Measurements from ENCODE around the gene ALOX15.
"Not testable (repeated sequence)": the region's sequence is repeated elsewhere in the genome, so short reads cannot be mapped to it uniquely, and the experiment has no call there.

Gene ALOX15

DNA sequence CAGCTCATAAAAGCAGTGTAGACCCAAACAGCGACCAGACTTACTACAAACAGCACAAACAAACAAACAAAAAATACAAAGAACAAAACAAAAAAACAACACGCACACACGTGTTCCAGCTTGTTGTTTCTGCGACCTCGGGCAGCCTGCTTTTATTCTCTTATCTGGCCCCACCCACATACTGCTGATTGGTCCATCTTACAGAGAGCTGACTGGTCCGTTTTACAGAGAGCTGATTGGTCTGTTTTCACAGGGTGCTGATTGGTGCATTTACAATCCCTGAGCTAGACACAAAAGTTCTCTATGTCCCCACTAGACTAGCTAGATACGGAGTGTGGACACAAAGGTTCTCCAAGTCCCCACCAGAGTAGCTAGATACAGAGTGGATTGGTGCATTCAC is 14.5 kb upstream of the ALOX15 start:
- 97% methylated on average over 4 of the region's 7 CpGs for WGBS (ENCODE audit: insufficient coverage)
- DNase-seq; H3K9me3 ChIP-seq (ENCODE audit: control extremely low read depth in 1 of 5, control insufficient read depth in 4 of 5, insufficient read depth in 2 of 5, low read depth in 1 of 5, low read length in 4 of 5); POLR2A ChIA-PET; H3K36me3 ChIP-seq (ENCODE audit: control insufficient read depth in 4 of 4, insufficient read depth in 4 of 4, low read length in 3 of 4); H3K4me3 ChIP-seq (ENCODE audit: control insufficient read depth in 1 of 7, extremely low read depth in 1 of 7, insufficient read depth in 4 of 7, low read depth in 2 of 7, low read length in 6 of 7); H3K27ac ChIP-seq (ENCODE audit: insufficient read depth in 1 of 2, low read depth in 1 of 2, low read length in 2 of 2, poor library complexity in 1 of 2, severe bottlenecking in 2 of 2); H3K27me3 ChIP-seq (replicated peaks in 2 of 5; ENCODE audit: control insufficient read depth in 4 of 5, insufficient read depth in 5 of 5, low read length in 4 of 5): not testable (repeated sequence)
- CTCF ChIA-PET, result interaction anchor here (1.0 to 1.1 kb wide), 2 partner anchors 19 to 29 kb away, joined by 3 read pairs; no protein-coding TSS in a partner anchor
- peaks cover 0 to 16% (median 11%) of the 10 kb centered on the region in 4 experiments for H3K4me1 ChIP-seq (ENCODE audit: control extremely low read depth in 1 of 4, control insufficient read depth in 4 of 4, insufficient read depth in 4 of 4, low read length in 3 of 4)

DNA sequence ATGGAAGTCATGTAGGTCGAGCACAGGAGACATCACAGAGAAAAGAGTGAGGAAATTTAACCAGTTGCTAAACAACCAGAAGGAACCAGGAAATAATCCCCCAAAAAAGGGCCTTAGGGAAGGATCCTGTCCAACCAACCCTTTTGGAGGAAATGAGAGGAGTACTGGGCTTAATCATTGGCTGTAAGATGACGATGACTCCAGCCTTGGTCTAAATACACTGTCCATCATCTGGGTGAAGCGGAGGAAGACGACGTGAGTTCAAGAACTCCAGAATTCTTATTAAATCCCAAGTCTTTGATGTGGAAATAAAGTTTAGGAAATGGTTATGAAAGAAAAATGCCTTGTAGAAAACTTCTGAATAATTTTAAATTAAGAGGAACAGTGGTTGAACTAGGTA is 11.5 kb upstream of the ALOX15 start:
- H3K27me3 ChIP-seq (replicated peaks in 2 of 5; ENCODE audit: control insufficient read depth in 4 of 5, insufficient read depth in 5 of 5, low read length in 4 of 5), result peaks cover 0 to 3% (median 0%) of the 10 kb centered on the region in 5 experiments
- H3K27ac ChIP-seq (ENCODE audit: insufficient read depth in 1 of 2, low read depth in 1 of 2, low read length in 2 of 2, poor library complexity in 1 of 2, severe bottlenecking in 2 of 2), result no peak overlapping the region
- 100% methylated on average over 5 of the region's 5 CpGs for WGBS (ENCODE audit: insufficient coverage)
- no peak for DNase-seq
- ChIA-PET POLR2A (no interaction called here), CTCF (no interaction called here)
- no peak overlapping the region for H3K4me3 ChIP-seq (ENCODE audit: control insufficient read depth in 1 of 7, extremely low read depth in 1 of 7, insufficient read depth in 4 of 7, low read depth in 2 of 7, low read length in 6 of 7)
- peaks cover 0 to 5% (median 3%) of the 10 kb centered on the region in 4 experiments for H3K4me1 ChIP-seq (ENCODE audit: control extremely low read depth in 1 of 4, control insufficient read depth in 4 of 4, insufficient read depth in 4 of 4, low read length in 3 of 4)
- H3K36me3 ChIP-seq (ENCODE audit: control insufficient read depth in 4 of 4, insufficient read depth in 4 of 4, low read length in 3 of 4), result no peaks in the 10 kb centered on the region
- no peaks in the 10 kb centered on the region for H3K9me3 ChIP-seq (ENCODE audit: control extremely low read depth in 1 of 5, control insufficient read depth in 4 of 5, insufficient read depth in 2 of 5, low read depth in 1 of 5, low read length in 4 of 5)

DNA sequence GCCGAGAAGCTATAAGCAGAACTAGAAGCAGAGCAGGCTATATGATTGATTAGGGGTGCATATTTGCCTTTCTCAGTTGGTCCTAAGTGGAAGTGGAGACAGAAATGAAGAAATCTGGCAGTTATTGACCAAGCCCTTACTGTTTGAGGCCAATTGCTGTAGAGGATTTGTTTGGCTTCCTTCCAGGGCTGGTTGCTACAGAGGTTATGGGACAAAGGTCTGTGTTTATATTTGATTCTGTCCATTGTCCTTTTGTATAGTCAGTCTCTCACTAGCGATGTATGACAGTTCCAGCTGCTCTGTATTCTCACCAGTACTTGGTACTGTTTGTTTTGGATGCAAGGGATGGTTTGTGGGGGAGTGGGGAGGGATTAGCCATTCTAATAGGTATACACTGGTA is 7.3 kb upstream of the ALOX15 start:
- ChIA-PET POLR2A (interaction anchor here (0.6 kb wide), 1 partner anchor 52 kb away, joined by 4 read pairs; no protein-coding TSS in a partner anchor), CTCF (interaction anchor here (1.8 to 2.3 kb wide), 2 partner anchors 9 to 22 kb away, joined by 5 to 8 read pairs; no protein-coding TSS in a partner anchor)
- H3K4me3 ChIP-seq (ENCODE audit: control insufficient read depth in 1 of 7, extremely low read depth in 1 of 7, insufficient read depth in 4 of 7, low read depth in 2 of 7, low read length in 6 of 7), result no peak overlapping the region
- peaks cover 2 to 32% (median 8%) of the 10 kb centered on the region in 5 experiments for H3K27me3 ChIP-seq (replicated peaks in 2 of 5; ENCODE audit: control insufficient read depth in 4 of 5, insufficient read depth in 5 of 5, low read length in 4 of 5)
- no peaks in the 10 kb centered on the region for H3K4me1 ChIP-seq (ENCODE audit: control extremely low read depth in 1 of 4, control insufficient read depth in 4 of 4, insufficient read depth in 4 of 4, low read length in 3 of 4)
- WGBS (ENCODE audit: insufficient coverage), result no CpG with 5 or more reads among the region's 2 CpGs
- no peaks in the 10 kb centered on the region for H3K36me3 ChIP-seq (ENCODE audit: control insufficient read depth in 4 of 4, insufficient read depth in 4 of 4, low read length in 3 of 4)
- DNase-seq, result no peak
- H3K27ac ChIP-seq (ENCODE audit: insufficient read depth in 1 of 2, low read depth in 1 of 2, low read length in 2 of 2, poor library complexity in 1 of 2, severe bottlenecking in 2 of 2), result no peak overlapping the region
- no peaks in the 10 kb centered on the region for H3K9me3 ChIP-seq (ENCODE audit: control extremely low read depth in 1 of 5, control insufficient read depth in 4 of 5, insufficient read depth in 2 of 5, low read depth in 1 of 5, low read length in 4 of 5)

DNA sequence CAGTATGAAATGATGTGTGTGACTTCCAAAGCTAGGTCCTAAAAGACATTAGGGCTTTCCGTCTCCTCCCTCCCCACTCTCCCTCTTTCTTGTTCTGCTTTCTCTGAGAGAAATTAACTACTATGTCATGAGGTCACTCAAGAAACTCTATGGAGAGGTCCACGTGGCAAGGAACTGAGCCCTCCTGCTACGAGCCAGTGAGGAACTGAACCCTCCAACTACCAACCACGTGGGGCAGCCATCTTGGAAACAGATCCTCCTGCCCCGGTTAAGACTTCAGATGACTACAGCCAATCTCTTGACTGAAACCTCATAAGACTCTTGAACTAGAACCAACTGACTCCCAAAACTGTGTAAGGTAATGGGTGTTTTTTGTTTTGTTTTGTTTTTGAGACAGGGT is 4.2 kb upstream of the ALOX15 start:
- DNase-seq, result no peak
- Histone ChIP-seq H3K4me1 (ENCODE audit: control extremely low read depth in 1 of 4, control insufficient read depth in 4 of 4, insufficient read depth in 4 of 4, low read length in 3 of 4) (peaks cover 0 to 13% (median 9%) of the 10 kb centered on the region in 4 experiments), H3K9me3 (ENCODE audit: control extremely low read depth in 1 of 5, control insufficient read depth in 4 of 5, insufficient read depth in 2 of 5, low read depth in 1 of 5, low read length in 4 of 5) (no peaks in the 10 kb centered on the region), H3K36me3 (ENCODE audit: control insufficient read depth in 4 of 4, insufficient read depth in 4 of 4, low read length in 3 of 4) (no peaks in the 10 kb centered on the region), H3K4me3 (ENCODE audit: control insufficient read depth in 1 of 7, extremely low read depth in 1 of 7, insufficient read depth in 4 of 7, low read depth in 2 of 7, low read length in 6 of 7) (no peak overlapping the region), H3K27me3 (replicated peaks in 2 of 5; ENCODE audit: control insufficient read depth in 4 of 5, insufficient read depth in 5 of 5, low read length in 4 of 5) (peaks cover 2 to 63% (median 28%) of the 10 kb centered on the region in 5 experiments), H3K27ac (ENCODE audit: insufficient read depth in 1 of 2, low read depth in 1 of 2, low read length in 2 of 2, poor library complexity in 1 of 2, severe bottlenecking in 2 of 2) (no peak overlapping the region)
- ChIA-PET CTCF (interaction anchor here (0.8 to 1.4 kb wide), 4 partner anchors 9 to 66 kb away, joined by 3 to 4 read pairs (median 3); no protein-coding TSS in a partner anchor), POLR2A (no interaction called here)
- WGBS (ENCODE audit: insufficient coverage), result 80% methylated on average over 2 of the region's 5 CpGs

DNA sequence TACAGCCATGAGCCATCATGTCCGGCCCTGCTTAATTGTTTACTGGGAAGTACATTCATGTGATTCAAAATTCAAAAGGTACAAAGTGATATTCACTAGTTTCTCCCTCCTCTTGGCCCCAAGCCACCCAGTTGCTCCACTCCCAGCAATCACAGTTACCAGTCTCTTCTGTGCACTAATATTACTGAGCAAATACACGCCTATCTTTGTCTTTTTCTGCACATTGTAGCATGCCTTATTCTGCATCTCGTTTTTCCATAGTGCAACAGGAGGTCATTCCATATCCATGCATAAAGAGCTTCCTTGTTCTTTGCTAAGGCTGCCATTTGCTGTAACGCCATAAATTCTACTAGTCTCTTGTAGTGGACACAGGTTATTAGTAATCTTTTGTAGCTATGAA is 2.2 kb upstream of the ALOX15 start:
- H3K27me3 ChIP-seq (replicated peaks in 2 of 5; ENCODE audit: control insufficient read depth in 4 of 5, insufficient read depth in 5 of 5, low read length in 4 of 5), result peaks cover 2 to 71% (median 29%) of the 10 kb centered on the region in 5 experiments
- DNase-seq, result no peak
- POLR2A ChIA-PET, result interaction anchor here (0.6 kb wide), 1 partner anchor 412 kb away, joined by 4 read pairs; no protein-coding TSS in a partner anchor
- peaks cover 0 to 21% (median 17%) of the 10 kb centered on the region in 4 experiments for H3K4me1 ChIP-seq (ENCODE audit: control extremely low read depth in 1 of 4, control insufficient read depth in 4 of 4, insufficient read depth in 4 of 4, low read length in 3 of 4)
- H3K36me3 ChIP-seq (ENCODE audit: control insufficient read depth in 4 of 4, insufficient read depth in 4 of 4, low read length in 3 of 4), result no peaks in the 10 kb centered on the region
- WGBS (ENCODE audit: insufficient coverage), result 91% methylated on average over 4 of the region's 4 CpGs
- H3K9me3 ChIP-seq (ENCODE audit: control extremely low read depth in 1 of 5, control insufficient read depth in 4 of 5, insufficient read depth in 2 of 5, low read depth in 1 of 5, low read length in 4 of 5), result no peaks in the 10 kb centered on the region
- H3K27ac ChIP-seq (ENCODE audit: insufficient read depth in 1 of 2, low read depth in 1 of 2, low read length in 2 of 2, poor library complexity in 1 of 2, severe bottlenecking in 2 of 2), result no peak overlapping the region
- H3K4me3 ChIP-seq (ENCODE audit: control insufficient read depth in 1 of 7, extremely low read depth in 1 of 7, insufficient read depth in 4 of 7, low read depth in 2 of 7, low read length in 6 of 7), result no peak overlapping the region
- CTCF ChIA-PET, result interaction anchor here (0.6 kb wide), 1 partner anchor 22 kb away, joined by 3 read pairs; no protein-coding TSS in a partner anchor

DNA sequence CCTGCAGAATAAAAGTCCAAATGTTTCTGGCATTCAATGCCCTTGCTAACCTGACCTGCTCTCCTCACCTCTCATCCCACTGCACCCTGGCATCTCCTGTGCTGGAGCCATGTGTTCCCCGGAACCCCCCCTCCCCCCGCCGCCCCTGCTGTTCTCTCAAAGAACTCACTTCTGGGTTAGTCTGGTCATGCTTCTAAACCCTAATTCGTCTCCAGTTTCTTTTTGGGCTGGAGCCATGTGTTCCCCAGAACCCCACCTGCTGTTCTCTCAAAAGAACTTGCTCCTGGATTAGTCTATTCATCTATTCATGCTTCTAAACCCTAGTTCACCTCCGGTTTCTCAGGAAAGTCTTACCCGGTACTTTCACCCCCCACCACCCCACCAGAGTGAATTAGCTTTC is 808 bp upstream of the ALOX15 start:
- no peaks in the 10 kb centered on the region for H3K36me3 ChIP-seq (ENCODE audit: control insufficient read depth in 4 of 4, insufficient read depth in 4 of 4, low read length in 3 of 4)
- DNase-seq, result no peak
- peaks cover 2 to 74% (median 31%) of the 10 kb centered on the region in 5 experiments for H3K27me3 ChIP-seq (replicated peaks in 2 of 5; ENCODE audit: control insufficient read depth in 4 of 5, insufficient read depth in 5 of 5, low read length in 4 of 5)
- H3K9me3 ChIP-seq (ENCODE audit: control extremely low read depth in 1 of 5, control insufficient read depth in 4 of 5, insufficient read depth in 2 of 5, low read depth in 1 of 5, low read length in 4 of 5), result no peaks in the 10 kb centered on the region
- ChIA-PET CTCF (no interaction called here), POLR2A (no interaction called here)
- 16% methylated on average over 2 of the region's 6 CpGs for WGBS (ENCODE audit: insufficient coverage)
- H3K4me3 ChIP-seq (ENCODE audit: control insufficient read depth in 1 of 7, extremely low read depth in 1 of 7, insufficient read depth in 4 of 7, low read depth in 2 of 7, low read length in 6 of 7), result no peak overlapping the region
- H3K4me1 ChIP-seq (ENCODE audit: control extremely low read depth in 1 of 4, control insufficient read depth in 4 of 4, insufficient read depth in 4 of 4, low read length in 3 of 4), result peaks cover 0 to 22% (median 19%) of the 10 kb centered on the region in 4 experiments
- no peak overlapping the region for H3K27ac ChIP-seq (ENCODE audit: insufficient read depth in 1 of 2, low read depth in 1 of 2, low read length in 2 of 2, poor library complexity in 1 of 2, severe bottlenecking in 2 of 2)

DNA sequence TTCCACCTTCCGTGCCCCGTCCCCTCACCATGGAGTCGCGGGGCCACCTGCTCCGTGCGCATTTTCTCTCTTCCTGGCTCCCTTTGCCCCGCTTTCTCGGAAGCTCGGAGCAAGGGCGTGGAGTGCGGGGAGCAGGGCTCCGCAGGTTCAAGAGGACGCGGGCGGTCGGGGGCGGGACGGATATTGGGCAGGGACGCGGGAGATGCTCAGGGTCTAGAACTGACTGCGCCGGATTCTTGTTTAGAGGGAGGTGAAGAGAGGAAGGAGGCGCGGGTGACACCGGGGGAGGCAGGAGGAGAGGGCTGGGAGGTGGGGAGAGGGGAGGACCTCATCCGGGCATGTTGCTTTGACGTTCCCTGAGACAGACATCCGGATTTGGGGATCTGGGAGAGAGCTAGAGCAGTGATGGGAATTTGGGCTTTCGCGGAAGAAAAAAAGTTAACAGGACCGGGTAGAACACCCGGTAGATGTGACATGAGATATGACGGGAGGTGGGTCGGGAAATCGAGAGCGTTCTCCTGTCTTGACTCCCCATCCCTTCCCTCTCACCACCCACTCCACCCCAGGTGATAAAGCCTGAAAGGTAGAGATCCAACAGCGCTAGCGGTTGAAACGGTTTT is 799 bp downstream of the ALOX15 start:
- H3K27ac ChIP-seq (ENCODE audit: insufficient read depth in 1 of 2, low read depth in 1 of 2, low read length in 2 of 2, poor library complexity in 1 of 2, severe bottlenecking in 2 of 2); H3K36me3 ChIP-seq (ENCODE audit: control insufficient read depth in 4 of 4, insufficient read depth in 4 of 4, low read length in 3 of 4); DNase-seq; CTCF ChIA-PET; H3K9me3 ChIP-seq (ENCODE audit: control extremely low read depth in 1 of 5, control insufficient read depth in 4 of 5, insufficient read depth in 2 of 5, low read depth in 1 of 5, low read length in 4 of 5); POLR2A ChIA-PET: not testable (repeated sequence)
- peaks cover under 1 to 37% (median 33%) of the 10 kb centered on the region in 4 experiments for H3K4me1 ChIP-seq (ENCODE audit: control extremely low read depth in 1 of 4, control insufficient read depth in 4 of 4, insufficient read depth in 4 of 4, low read length in 3 of 4)
- H3K4me3 ChIP-seq (ENCODE audit: control insufficient read depth in 1 of 7, extremely low read depth in 1 of 7, insufficient read depth in 4 of 7, low read depth in 2 of 7, low read length in 6 of 7), result peak overlapping the region in 2 of 7 experiments; percentile 28
- whole genome bisulfite sequencing (ENCODE audit: insufficient coverage), result no CpG with 5 or more reads among the region's 39 CpGs
- H3K27me3 ChIP-seq (replicated peaks in 2 of 5; ENCODE audit: control insufficient read depth in 4 of 5, insufficient read depth in 5 of 5, low read length in 4 of 5), result peaks cover 2 to 65% (median 33%) of the 10 kb centered on the region in 5 experiments
